22Rv1 (cell line): ENCODE measurements around the gene TNFRSF17.

Source experiments
- CTCF ChIP-seq: fragments of 450-650 bp; IDR thresholded peaks from 2 replicates; pipeline ENCODE4 v1.5.1; 2017; ENCODE audit warnings: mild to moderate bottlenecking
- ZFX ChIP-seq: fragments of 450-650 bp; IDR thresholded peaks from 2 replicates; pipeline ENCODE4 v1.6.1; 2017; ENCODE audit warnings: antibody characterized with exemption, borderline replicate concordance

- TF ChIP-seq CTCF (no peak), ZFX (no peak)
Observed at GRCh38 chr16:11968577-11968976, 3.6 kb downstream of the TNFRSF17 start.
